ENCODE data around the gene THAP7.

The THAP7 gene

DNA sequence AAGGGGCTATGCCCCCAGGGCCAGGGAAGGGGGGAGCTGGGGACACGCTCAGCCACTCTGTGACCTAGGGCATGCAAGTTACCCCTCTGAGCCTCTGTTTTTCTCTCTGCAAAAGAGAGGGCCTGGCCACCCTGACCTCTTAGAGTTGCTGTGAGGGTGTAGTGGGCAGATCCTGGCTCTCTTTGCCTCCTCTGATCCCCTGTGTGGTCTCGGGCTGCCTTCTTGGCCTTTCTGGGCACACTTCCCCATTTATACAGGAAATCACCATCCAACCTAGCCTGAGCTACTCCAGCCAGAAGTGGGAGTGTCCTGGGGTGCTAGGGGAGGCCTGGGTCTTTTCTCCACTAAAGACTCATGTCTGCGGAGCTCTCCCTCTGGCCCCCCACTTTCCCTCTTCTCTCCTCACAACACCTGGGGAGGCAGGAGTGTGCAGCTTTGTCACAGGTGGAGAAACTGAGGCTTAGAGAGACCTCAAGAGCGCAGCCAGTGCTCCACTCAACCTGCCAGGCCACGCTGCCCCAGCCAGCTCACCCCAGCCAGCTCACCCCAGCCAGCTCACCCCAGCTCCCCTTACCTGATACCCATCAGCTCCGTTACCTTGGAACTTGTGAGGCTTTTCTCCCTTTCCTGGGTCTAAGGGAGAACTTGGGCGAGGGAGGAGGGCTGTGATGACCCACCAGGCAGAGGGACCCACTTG is 33.5 kb downstream of the THAP7 start:
- TF ChIP-seq, protein P1, sequence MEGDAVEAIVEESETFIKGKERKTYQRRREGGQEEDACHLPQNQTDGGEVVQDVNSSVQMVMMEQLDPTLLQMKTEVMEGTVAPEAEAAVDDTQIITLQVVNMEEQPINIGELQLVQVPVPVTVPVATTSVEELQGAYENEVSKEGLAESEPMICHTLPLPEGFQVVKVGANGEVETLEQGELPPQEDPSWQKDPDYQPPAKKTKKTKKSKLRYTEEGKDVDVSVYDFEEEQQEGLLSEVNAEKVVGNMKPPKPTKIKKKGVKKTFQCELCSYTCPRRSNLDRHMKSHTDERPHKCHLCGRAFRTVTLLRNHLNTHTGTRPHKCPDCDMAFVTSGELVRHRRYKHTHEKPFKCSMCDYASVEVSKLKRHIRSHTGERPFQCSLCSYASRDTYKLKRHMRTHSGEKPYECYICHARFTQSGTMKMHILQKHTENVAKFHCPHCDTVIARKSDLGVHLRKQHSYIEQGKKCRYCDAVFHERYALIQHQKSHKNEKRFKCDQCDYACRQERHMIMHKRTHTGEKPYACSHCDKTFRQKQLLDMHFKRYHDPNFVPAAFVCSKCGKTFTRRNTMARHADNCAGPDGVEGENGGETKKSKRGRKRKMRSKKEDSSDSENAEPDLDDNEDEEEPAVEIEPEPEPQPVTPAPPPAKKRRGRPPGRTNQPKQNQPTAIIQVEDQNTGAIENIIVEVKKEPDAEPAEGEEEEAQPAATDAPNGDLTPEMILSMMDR (IDR thresholded peaks at IDR 0.05): no peak

DNA sequence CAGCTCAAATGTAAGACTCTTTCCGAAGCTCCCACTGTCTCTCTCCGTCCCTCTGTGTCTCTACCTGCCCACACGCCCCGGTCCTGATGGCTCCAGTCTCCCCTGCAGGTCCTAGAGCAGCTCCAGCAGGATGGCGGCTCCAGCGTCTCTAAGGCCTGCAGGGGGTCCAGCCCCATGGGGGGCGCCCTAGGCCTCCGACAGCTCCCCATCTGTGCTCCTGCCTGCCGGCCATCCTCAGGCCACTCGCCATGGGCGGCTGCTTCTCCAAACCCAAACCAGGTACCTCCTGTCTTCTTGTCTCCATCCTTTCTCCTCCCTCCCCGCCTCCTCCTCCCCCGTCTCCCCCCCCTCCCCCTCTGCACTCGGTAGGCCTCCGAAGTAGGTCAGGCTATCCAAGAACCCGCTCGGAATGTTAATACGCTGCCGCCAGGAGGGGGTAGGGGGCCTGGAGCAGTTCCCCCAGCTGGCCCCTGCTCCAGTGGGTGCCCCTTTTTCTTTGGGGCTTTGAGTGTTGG is 34.2 kb downstream of the THAP7 start:
- TF ChIP-seq, protein P1 (IDR thresholded peaks at IDR 0.05): no peak

DNA sequence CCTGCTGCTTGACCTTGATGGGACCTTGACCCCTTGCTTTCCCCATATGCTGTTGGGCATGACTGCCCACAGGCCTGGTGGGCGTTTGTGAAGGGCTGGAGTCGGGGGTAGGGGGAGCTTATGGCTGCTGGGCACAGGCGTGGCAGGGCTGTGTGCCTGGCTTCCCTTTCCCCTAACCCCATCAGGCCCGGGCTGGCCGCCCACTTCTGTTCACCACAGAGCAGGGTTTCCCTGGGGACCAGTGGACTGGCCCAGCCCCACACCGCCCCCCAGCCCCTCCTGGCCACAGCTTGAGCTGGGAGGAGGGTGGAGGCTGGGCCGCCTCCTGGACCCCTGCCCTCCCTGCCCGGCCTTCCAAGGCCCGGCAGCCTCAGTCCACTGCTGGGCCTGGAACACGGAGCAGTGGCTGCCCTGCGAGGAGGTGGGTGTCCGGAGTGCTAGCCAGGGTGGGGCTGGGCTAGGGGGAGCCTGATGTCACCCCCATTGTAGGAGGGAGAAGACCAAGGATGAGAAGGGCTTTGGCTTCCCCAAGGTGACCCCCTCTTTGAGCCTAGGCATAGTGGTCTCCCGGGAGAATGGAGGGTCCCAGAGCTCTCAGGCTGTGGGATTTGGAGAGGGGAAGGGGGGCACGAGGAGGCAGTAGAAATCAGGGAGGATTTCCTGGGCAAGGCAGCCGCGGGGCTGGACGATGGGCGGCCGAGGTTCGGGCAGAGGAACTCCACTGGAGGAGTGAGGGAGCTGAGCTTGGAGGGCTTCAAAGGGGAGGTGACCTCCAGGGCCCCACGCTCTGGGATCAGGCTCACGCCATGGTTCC is 34.8 kb downstream of the THAP7 start, which contains the start of gene AIFM3:
Gene AIFM3, plus strand, starts transcription at position 373 of the 814 bp plus-strand sequence. CDS start 690 bp downstream, outside the sequence.
- TF ChIP-seq, protein P1 (IDR thresholded peaks at IDR 0.05): no peak

DNA sequence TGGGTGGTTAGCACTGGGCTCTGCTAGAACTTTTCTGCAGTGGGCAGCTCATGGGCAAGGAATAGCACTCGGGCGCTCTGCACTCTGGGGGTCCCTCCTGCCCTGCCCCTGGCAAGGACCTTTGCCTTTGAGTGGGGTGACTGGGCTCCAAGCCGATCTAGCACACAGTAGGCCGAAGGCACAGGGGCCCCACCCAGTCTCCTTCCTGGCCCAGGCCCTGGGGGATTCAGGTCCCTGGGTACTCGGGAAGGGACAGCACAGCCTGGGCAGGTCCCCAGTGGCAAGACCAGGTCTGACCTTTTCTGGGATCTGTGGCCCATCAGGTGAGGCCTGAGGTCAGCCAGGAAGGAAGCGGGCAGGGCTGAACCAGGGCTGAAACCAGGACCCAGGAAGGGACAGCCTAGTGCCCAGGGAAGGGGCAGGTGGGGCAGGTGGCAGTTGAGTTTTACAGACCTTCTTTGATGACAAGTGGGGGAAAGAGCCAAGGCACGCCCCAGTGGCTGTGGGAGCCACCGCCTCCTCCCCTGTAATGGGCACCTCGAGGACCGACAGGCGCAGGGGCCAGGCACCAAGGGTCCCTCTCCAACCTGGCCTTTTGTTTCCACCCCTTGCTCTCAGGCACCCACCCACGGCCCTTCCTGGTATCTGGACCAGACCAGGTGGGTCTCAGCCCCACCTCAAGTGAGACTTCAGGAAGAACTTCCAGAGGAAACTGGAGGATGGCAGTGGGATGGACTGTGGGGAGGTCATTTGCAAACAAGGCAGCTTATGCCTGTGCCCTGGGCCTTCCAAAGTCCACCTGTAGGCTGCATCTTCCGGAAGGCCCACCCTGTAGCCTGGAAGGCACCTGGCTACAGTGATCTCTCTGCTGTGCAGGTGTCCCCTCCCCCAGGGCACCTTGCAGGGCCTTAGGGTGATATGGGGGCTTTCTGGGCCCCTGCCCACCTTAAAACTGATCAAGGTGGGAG is 35.7 kb downstream of the THAP7 start:
- TF ChIP-seq, protein P1 (IDR thresholded peaks at IDR 0.05): no peak

DNA sequence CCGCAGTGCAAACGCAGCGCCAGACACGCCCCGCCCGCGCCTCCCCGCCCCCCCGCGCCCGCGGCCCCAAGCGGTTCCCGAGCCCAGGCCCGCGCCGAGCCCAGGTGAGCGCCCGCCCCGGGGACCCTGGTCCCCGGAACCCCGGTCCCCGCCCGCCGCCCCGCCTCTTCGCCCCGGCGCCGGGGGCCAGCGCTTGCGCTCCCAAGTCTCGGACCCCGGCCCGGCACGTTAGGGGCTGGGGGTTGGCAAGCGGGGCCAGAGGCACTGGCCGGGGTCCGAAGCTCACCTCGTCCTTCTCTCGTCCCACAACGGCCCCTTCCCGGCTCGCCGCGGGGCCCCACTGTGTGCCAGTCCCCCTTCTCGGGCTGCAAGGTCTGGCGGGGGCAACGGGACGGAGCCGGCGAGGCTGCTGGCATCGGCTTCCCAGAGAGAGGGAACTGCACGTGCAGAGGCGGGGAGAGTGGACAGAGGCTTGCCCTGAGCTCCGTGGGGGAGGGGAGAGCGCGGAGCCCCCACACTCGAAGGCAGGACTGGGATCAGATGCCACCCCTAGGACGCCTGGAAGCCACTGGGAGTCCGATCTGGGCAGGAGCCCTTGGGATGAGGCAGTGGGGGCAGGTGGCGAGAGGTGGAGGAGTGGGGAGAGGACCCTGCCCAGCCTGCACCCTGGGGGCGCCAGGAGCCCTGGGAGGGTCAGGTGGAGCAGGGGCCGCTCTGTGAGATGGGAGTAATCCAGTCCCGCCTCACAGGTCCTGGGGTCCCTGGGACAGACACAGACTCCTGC is 36.6 kb downstream of the THAP7 start:
- TF ChIP-seq, protein P1 (IDR thresholded peaks at IDR 0.05): no peak

DNA sequence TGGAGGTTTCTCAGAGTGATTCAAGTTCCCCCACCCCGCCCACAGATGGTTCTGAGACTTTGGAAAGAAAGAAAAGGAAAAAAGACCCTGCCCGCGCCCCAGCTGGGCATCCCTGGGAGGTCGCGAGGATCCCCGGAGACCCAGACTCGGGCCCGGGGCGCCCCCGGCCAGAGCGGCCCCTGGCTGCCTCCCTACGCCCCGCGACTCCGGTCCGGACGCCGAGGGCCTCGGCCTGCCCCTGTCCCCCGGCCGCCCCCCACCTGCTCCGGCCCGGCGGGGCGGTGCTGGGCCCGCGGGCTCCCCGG is 37.2 kb downstream of the THAP7 start:
- TF ChIP-seq, protein P1 (IDR thresholded peaks at IDR 0.05): no peak

Measured in LNCAP (cell line).